HG03342 (cell line): ENCODE data around the gene USP31.

ENCODE experiments used
- ATAC-seq: cut with Tn5 transposase; IDR thresholded peaks from one replicate; pipeline ENCODE4 v1.9.1; 2021; ENCODE audit warnings: mild to moderate bottlenecking, moderate library complexity; ENCODE audit not compliant: unreplicated experiment

USP31 gene

DNA sequence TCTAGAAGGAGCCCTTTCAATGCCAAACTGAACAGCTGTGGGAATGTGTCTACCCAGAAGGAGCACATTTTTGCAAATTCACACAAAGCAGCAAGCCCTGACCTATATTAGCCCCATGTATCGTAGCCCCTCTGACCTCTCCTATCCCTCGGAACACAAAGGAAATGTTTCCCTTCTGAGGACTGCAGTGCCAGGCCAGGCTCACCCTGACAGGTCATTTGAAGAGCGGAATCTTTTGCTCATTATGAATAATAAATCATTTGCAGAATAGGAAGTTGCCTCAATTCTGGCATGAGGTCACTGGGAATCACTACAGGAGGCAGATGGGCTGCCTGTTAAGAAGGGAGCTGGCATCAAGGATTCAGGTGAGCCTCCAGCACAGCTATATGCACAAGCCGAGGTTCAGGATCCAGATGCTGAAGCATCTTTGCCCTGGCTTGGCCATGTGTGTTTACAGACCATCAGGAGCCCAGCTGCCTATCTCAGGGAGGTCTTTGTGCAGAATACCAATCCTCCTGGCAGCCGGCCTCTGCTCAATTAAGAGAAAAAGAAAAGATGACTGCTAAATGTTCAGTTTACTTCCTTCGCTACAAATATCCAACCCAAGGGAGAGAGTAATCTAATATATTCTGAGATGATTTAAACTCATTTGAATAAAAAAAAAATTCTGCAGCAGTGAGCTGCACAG is 119.4 kb downstream of the USP31 start:
- no peak for ATAC-seq

DNA sequence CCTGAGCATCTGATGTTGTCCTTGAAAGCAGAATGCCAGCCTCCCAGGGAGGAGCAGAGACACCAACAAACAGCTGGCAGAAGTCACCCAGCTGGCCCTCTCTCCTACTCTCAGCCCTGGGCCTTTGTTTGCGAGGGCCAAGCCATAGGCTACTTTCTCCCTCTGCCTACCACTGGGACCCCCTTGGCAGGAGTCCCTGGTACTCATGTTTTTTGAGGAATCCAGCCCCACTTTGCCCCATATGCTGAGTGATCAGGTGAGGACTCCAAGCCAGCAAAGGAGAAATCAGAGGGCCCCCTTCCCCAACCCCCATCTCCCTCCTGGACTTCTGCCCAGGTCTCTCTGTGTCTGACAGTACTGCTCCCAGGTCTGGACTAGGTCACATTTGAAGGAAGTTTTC is 121.9 kb downstream of the USP31 start:
- no peak for ATAC-seq

DNA sequence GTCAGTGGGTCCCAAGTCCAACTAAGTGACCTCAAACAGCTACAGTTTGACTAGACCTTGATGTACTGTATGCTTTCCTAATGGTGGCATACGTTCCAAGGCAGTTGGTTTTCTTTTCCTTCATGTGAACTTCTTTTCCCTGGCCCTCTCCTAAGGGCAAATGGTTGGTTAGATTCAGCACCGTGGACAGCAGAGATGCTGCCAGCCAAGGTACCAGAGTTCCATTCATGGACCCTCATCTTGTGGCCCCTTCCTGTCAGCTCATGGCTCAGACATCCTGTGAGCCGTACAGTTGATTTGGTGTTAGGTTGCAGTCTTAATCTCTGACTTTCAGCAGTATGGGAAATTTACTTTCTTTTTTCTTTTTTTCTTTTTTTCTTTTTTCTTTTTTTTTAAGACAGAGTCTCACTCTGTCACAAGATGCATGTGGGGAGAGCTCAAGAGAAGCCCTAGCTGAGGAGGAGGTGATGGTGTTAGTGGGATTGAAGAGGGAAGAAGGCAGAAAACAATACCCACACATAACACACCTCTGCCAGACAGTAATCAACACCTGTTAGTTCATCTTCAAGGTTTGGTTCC is 122.4 kb downstream of the USP31 start:
- ATAC-seq = no peak

DNA sequence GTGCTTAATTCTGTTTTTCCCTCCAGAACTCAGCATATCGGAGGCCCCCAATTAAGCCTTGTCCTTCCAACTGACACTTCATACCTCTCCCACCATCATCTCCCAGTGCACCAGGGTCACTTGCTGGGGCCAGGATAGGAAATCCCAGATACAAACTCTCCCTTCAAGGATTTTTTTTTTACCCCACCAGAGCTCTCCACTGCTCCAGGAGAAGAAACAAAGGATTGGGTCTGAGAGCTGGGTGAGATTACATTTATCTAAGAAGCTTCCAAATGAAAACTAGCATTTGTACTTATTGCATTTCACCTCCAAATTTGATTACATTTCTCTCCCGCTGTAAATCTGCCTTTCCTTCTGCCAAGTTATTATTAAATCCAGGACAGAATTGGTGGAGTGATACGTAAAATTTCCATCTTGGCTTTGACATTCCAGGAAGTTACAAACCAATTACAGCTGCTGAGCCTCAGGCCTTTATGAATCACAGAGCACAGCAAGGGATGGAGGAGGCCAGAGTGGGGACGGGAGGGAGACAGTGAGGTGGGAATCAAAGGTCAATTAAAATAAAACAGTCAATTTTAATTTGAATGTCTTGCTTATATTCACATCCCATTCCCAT is 123.5 kb downstream of the USP31 start:
- no peak for ATAC-seq

DNA sequence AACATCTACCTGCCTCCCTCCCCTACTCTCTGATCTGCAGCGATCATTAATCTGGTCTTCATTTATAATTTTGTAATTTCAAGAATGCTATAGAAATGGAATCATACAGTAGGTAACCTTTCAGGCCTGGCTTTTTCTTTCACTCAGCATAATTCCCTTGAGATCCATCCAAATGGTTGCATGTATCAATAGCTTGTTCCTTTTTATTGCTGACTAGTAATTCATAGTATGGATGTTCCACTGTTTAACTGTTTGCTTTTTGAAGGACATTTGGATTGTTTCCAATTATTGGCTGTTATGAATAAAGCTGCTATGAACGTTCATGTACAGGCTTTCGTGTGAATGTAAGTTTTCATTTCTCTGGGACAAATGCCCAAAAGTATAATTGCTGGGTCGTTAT is 125.2 kb downstream of the USP31 start:
- ATAC-seq = no peak

DNA sequence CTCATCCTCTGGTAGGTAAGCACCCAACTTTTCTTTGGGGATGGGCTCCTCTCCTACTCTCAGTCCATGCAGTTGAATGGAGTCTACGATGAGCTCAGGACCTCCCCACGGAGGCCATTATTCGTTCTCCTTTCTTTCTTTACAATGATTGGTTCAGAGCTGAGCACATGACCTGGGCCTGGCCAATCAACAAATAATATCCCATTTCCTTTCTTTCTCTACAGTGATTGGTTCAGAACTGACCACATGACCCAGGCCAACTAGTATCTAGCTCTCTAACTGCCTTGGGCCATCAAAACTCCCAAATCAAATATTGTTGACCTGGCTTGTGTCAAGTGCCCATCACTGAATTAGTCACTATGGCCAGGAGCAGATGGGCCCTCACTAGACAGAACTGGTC is 129.2 kb downstream of the USP31 start:
- no peak for ATAC-seq

DNA sequence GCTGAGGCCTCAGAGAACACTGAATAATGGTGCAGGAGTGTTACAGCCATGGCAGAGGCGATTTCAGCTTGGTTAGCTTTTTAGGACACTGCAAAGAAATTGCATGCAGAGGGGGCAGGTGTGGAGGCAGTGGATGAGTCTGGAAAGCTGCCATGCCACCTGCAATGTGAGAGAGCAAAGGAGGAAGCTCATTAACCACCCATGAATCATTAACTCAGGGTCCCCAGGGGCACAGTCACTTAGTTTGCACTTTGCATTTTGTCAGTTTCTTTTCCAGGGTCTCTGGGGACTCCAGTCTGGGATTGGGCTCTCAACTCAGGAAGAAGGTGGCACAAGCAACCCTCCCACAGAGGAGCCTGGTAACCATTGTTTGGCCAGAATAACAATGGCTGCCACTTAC is 132.9 kb downstream of the USP31 start:
- no peak for ATAC-seq

DNA sequence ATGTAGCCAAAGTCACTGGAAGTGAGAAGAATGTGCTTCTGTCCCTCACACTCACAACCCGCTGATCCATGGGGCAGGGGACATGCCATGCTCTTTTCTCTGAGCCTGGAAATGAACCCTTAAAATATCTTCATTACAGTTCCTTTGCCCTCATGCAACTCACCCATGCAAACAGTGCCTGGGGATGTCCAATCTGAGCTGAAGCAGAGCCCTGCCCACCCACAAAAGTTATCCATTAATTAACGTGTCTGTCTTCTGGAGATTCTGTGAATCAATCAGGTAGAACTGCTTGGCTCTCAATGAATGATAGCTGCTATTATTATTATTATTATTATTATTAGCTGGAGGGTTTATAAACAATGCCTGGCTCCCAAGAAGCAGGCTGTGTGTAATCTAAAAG is 133.7 kb downstream of the USP31 start:
- ATAC-seq = no peak

DNA sequence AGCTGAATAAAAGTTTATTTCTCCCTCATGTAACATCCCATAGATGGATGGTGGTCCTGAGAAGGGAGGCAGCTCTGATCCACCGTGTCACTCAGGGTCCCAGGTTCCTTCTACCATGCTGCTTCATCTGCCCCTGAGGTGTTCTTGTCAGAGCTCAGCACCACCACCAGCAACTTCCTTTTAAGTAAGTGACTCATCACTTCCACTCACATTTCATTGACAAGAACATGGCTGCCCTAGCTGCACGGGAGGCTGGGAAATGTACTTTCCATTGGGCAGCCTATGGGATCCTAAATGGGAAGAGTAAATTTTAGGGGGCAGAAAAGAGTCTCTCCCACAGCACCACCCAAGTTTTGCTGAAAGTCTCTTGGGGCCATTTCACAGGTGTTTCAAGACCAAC is 134.7 kb downstream of the USP31 start:
- ATAC-seq = no peak
